GM18520 (cell line): Measurements from ENCODE around the gene FAIM2.
"Not testable (repeated sequence)": the region's sequence is repeated elsewhere in the genome, so short reads cannot be mapped to it uniquely, and the experiment has no call there.

Source experiments
- ATAC-seq: cut with Tn5 transposase; IDR thresholded peaks from one replicate; pipeline ENCODE4 v1.9.1; 2021; ENCODE audit not compliant: unreplicated experiment

The FAIM2 gene

GRCh38 chr12:49881415-49882247 lies 22.1 kb downstream of the FAIM2 start:
- no peak for ATAC-seq

GRCh38 chr12:49880756-49881414 lies 22.8 kb downstream of the FAIM2 start:
- no peak for ATAC-seq

DNA sequence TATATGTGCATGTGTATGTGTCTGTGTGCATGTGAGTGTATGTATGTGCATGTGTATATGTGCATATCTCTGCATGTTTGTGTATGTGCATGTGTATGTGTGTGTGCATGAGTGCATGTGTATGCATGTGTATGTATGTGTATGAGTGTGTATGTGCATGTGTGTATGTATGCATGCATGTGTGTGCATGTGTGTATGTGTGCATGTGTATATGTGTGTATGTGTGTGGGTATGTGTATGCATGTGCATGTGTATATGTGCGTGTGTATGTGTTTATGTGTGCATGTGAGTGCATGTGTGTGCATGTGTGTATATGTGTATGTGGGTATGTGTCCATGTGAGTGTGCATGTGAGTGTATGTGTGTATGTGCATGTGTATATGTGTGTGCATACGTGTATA lies 24.6 kb downstream of the FAIM2 start:
- ATAC-seq = not testable (repeated sequence)

DNA sequence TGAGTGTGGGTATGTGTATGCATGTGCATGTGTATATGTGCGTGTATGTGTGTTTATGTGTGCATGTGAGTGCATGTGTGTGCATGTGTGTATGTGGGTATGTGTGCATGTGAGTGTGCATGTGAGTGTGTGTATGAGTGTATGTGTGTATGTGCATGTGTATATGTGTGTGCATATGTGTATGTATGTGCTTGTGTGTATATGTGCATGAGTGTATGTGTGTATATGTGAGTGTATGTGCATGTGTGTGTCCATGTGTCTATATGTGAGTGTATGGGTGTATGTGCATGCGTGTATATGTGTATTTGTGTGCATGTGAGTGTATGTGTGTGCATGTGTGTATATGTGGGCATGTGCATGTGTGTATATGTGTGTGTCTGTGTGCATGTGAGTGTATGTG lies 25.7 kb downstream of the FAIM2 start:
- ATAC-seq = no peak

DNA sequence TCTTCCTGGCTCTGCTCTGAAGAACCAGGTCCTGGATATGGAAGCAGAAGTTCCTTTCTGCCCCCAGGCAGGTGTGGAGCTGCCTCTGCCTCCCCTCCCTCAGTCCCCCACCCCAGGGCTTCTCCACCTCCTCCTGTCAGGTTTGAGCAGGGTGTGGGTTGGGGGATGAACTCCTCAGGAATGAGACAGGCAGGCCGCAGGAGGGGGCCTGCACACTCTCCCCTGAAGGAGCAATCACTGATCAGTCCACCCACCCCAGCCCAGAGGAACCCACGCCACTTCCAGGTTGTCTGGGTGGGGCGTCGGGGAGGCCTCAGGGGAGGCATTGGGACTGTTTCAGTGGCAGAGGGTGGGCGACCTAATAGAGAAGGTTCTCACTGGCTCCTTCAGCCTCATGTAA lies 26.6 kb downstream of the FAIM2 start:
- ATAC-seq = no peak

DNA sequence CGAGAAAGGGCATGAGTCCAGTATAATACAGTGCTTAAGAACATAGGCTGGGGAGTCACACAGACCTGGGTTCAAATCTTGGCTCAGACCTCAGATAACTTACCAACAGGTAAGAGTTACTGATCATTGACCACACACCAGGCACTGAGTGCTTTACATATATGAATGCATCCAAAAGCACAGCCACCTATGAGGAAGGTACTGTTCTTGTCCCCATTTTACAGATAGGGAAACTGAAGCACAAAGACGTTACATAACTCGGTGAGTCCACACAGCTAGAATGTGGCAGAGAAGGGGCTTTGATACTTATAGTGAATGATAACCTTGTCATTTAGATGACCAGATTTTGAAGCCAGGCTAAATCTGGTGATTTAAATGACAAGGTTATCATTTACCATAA lies 27.6 kb downstream of the FAIM2 start:
- ATAC-seq = no peak

- no peak for ATAC-seq
Observed at GRCh38 chr12:49875115-49875720, 28.5 kb downstream of the FAIM2 start.

DNA sequence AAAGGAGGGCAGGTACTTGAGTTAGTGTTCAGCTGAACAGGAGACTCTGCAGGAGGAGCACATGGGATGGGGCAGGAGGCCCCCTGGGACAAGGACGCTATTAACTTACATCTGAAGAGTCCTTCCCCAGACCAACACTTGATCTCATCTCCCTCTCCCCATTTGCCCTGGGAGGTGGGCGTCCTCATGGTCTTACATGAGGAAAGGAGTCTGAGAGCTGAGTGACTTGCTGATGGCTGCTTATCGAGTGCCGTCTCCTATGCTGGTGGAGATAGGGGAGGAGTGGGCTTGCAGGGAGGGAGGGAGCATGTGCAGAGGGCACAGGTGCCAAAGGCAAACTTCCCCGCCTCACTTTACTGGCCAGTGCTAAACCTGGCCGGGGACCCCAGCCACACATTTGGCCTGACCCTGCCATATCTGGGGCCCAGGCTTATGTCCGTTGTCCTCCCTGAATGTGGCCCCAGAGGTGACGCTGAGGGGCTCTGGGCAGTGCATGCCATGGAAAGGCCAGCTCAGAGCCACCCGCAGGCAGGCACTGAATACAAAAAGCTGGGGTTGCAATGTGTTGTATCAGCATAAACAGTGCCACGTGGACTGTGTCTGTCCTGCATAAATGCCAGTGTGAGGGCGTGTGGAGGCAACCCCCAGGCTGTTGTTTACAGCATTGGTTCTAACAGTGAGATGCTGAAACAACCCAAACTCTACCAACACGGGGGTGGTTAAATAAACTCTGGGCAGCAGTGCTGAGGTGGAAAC lies 29.4 kb downstream of the FAIM2 start:
- ATAC-seq = no peak

- ATAC-seq = no peak
Observed at GRCh38 chr12:49873361-49873934, 30.3 kb downstream of the FAIM2 start.

- no peak for ATAC-seq
Observed at GRCh38 chr12:49872781-49873181, 30.9 kb downstream of the FAIM2 start.

GRCh38 chr12:49872381-49872780 lies 31.3 kb downstream of the FAIM2 start:
- no peak for ATAC-seq

DNA sequence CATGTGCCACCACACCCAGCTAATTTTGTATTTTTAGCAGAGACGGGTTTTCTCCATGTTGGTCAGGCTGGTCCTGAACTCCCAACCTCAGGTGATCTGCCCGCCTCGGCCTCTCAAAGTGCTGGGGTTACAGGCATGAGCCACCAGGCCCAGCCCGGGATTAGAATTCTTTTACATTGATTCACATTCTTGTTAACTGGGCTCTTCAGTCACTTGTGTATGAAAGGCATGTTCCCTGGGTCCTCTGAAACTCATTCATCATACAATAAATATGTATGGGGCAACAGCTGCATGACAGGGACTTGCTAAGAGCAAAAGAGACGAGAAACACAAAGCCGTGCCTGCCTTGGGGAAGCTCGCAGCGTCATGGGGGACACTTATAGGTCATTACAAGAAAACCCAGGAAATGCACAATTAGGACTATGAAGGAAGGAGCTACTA lies 31.9 kb downstream of the FAIM2 start:
- ATAC-seq = not testable (repeated sequence)

GRCh38 chr12:49871263-49871561 lies 32.5 kb downstream of the FAIM2 start:
- no peak for ATAC-seq

GRCh38 chr12:49870501-49871262 lies 33.0 kb downstream of the FAIM2 start:
- ATAC-seq = no peak

DNA sequence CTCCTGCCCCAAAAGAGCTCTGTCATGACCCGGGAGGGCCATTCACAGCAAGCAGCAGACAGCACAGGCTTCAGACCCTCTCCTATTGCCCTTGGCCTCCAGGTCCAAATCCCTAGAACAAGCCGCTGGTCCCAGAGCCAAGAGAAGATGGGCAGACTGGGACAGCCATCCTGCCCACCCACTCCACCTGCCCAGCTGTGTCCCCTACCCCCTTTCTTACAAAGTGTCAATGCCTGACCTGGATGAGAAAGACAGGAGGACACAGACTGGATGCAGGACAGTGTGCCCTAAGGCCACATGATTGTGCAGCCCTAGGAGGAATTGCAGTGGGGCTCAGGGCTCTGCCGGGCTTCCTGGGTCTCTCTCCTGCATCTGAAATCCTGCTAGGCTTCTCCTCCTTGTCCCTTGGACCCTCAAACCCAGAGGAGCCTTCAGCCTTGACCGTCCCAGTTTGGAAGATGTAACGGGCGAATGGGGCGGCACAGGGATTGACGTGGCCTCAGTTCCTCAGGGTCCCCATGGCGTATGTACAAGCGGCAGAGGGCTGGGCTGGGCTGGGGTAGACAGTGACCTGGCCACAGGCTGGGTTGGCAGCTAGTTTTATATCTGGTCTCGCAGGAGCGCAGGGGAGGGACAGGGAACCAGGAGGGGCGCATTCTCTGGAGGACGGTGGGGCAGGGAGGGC lies 33.7 kb downstream of the FAIM2 start:
- ATAC-seq = no peak

DNA sequence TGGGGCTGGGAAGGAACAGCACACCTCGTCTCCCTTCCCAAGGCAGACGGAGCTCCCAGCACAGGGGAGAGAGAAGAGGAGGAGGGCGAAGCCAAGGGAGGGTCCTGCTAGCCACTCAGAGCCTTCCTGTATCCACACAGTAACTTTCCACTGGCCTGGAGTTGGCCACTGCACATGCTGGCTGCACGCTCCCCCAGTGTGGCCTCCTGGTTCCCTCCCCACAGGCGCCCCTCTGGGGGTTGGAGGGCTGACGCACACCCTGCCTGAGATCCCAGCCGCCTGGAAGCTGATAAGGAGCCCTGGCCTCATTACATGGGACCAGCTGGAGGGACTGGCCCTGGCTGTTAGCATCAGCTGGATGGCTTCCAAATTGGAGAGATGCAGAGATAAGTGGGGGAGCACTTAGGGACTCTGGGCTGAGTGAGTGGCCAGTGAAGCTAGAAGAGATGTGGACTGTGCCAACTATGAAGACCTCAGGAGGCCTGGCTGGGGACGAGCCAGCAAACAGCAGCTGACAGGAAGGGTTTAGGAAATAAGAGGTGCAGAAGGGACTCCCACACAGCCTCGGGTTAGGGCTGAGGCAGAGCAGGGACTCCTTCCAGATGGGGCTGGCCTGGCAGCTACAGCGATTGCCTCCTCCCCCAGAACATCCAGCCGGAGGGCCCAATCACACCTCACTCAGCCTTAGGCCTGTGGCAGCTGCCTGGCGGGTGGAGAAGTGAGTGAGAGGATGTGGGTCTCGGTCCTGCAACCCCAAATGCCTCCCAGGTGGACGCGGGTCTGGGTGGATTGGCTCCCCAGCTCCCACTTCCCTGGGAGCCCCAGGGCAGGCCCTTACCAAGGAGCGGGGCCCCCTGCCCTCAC lies 34.5 kb downstream of the FAIM2 start:
- no peak for ATAC-seq

GRCh38 chr12:49868449-49868848 lies 35.3 kb downstream of the FAIM2 start:
- no peak for ATAC-seq

GRCh38 chr12:49867570-49868341 lies 35.9 kb downstream of the FAIM2 start:
- no peak for ATAC-seq
